Activated naive CD4-positive, alpha-beta T cell treated with anti-CD3 and anti-CD28 coated beads, Interleukin-2, amount 50 U/mL, for 72 hours (primary cell): ENCODE measurements around the gene CHD8. TPM values are rescaled to one million over a fixed set of nuclear protein-coding genes. Genes with fewer than 3 reads are reported as not detected.
A peak's percentile ranks its signal among the peaks of the same experiment; 100 is the strongest.
"Not testable (repeated sequence)": the region's sequence is repeated elsewhere in the genome, so short reads cannot be mapped to it uniquely, and the experiment has no call there.

Experiments used
- ATAC-seq, 2 donors: fragments of 150-1000 bp; cut with Tn5 transposase; 2 replicates each; pipeline ENCODE4 v1.10.0; 2021; ENCODE audit warnings: mild to moderate bottlenecking in 2 of 2, moderate library complexity in 2 of 2
- DNase-seq, 2 donors: peaks; one replicate each; pipeline ENCODE4 v3.0.0; 2021 to 2022; ENCODE audit warnings: low spot score in 2 of 2
- H3K27ac Mint-ChIP-seq, 2 donors: one replicate each; pipeline ENCODE4 v1.8.0; 2022; ENCODE audit warnings: mild to moderate bottlenecking in 2 of 2, mixed read lengths in 2 of 2
- H3K36me3 Mint-ChIP-seq, 2 donors: one replicate each; pipeline ENCODE4 v1.8.0; 2022; ENCODE audit warnings: mixed read lengths in 2 of 2
- H3K9me3 Mint-ChIP-seq, 2 donors: one replicate each; pipeline ENCODE4 v1.8.0; 2022; ENCODE audit warnings: mixed read lengths in 2 of 2
- total RNA-seq, 2 donors: library from RNA; stranded (reverse); gene quantifications; one replicate each; pipeline ENCODE4 v1.2.3, GENCODE V29; 2022

Gene CHD8
- total RNA-seq, 2 donors from 2014 or later: 125 to 126 TPM

DNA sequence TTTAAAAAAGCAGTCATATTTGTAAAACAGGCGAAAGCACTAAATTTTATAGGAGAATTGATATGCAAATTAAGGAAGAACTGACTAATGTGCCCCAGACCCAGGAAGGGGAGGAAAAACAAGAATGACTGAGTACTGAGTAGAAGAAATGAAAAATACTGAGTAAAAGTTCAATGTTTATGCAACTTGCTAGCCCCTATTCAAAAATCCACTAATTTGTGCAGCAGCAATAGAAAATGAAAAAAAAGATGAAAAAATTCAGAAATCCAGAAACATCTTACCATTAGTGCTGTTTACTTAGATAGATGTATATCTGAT lies 6.1 kb downstream of the CHD8 start:
- no peak for DNase-seq
- peak overlapping the region; percentile 72 to 83 for H3K27ac Mint-ChIP-seq
- H3K9me3 Mint-ChIP-seq: no peaks in the 10 kb centered on the region
- H3K36me3 Mint-ChIP-seq: peaks cover 4 to 22% of the 10 kb centered on the region in 2 donors
- ATAC-seq: no peak

GRCh38 chr14:21442657-21443056 lies 13.3 kb downstream of the CHD8 start:
- DNase-seq, H3K9me3 Mint-ChIP-seq, ATAC-seq: not testable (repeated sequence)
- H3K27ac Mint-ChIP-seq: peak overlapping the region in 1 of 2 donors; percentile 86
- peaks cover 0 to 10% of the 10 kb centered on the region in 2 donors for H3K36me3 Mint-ChIP-seq

DNA sequence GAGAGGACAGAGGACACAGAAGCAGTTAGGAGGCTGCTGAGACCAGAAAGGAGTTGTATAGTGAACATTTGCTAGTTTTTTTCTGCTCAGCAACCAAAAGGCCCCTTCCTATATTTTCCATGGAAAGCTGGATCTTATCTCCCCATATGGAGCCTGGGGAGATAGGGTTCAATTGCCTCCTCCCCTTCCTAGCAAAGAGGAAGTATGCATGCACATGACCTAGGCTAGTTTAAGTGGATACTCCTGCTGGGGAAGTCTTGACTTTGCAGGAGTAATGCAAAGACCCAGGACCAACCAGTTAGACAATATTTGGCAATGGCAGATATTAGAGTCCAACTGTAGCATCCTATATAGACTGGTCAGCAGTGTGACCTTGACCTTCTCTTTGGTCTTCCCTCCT lies 15.1 kb downstream of the CHD8 start:
- Mint-ChIP-seq H3K36me3 (peaks cover 10 to 12% of the 10 kb centered on the region in 2 donors), H3K27ac (peak overlapping the region in 1 of 2 donors; percentile 16), H3K9me3 (no peaks in the 10 kb centered on the region)
- DNase-seq (no peak), ATAC-seq (no peak)

DNA sequence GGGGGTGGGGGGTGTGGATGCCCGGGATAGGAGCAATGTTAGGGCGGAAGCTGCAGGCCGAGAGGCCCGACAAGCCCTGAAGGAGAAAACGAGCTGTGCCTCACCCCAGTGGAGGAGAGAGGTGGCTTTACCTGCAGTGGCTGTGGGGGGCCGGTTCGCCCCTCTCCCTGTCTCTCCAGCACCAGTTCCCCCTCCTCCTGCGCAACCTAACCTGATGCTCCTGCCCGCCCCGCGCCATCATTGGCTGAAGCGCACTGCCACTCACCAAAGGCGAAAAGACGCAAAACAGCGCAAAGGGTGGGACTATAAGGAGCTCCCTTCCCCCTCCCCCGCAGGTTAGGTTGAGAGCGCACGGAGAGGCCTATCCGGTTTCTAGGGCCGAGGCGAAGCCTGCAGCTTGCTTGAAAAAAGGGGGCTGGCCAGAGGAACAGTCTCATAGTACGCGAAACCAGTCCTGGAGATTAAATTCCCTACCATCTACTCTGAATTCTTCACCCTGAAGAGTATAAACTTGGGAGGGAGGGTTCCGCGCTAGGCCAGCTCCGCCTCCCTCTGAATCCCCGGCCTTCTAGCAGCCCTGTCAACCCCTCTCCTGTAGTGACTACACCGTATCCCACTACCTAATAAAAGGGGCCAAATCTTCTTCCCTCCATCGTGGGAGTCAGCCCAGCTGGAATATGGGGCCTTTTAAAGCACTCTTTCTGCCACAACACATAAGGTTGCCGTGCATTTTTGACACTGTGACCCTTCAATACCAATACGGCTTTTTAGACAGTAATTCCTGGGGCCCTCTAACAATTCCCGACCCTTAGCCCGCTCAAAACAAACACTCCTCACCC lies 18.6 kb downstream of the CHD8 start:
- peak; percentile 100 for ATAC-seq
- peaks cover 10 to 26% of the 10 kb centered on the region in 2 donors for H3K36me3 Mint-ChIP-seq

GRCh38 chr14:21436567-21437062 lies 19.3 kb downstream of the CHD8 start:
- H3K36me3 Mint-ChIP-seq: peaks cover 10 to 26% of the 10 kb centered on the region in 2 donors
- no peak for DNase-seq
- peak overlapping the region; percentile 91 to 92 for H3K27ac Mint-ChIP-seq
- no peak for ATAC-seq
- H3K9me3 Mint-ChIP-seq: no peaks in the 10 kb centered on the region

More for the DNA sequence above, 18.6 kb downstream of the CHD8 start:
- H3K27ac Mint-ChIP-seq: peak overlapping the region; percentile 91 to 92
- no peaks in the 10 kb centered on the region for H3K9me3 Mint-ChIP-seq
- peak; percentile 95 to 99 for DNase-seq

DNA sequence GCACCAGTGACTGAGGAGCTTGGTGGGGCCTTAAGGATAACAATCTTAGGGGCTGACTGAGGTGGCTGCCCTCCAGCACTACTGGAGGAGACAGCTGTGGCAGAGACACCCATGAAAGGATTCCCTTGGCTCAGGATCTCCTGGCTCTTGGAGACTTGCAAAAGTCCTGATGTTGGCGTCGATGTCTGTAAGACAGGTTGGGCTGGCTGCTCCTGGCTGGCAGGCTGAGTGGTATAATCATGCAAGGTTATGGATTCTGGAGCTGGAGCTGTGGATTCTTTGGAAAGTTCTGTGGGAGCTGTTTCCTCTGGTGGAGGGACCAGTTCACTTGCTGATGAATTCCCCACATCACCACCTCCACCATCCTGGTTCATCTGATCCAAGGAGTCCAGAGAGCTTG lies 24.8 kb downstream of the CHD8 start:
- H3K27ac Mint-ChIP-seq: peak overlapping the region in 1 of 2 donors; percentile 10
- no peak for DNase-seq
- H3K9me3 Mint-ChIP-seq: no peaks in the 10 kb centered on the region
- no peak for ATAC-seq
- peaks cover 5 to 29% of the 10 kb centered on the region in 2 donors for H3K36me3 Mint-ChIP-seq

DNA sequence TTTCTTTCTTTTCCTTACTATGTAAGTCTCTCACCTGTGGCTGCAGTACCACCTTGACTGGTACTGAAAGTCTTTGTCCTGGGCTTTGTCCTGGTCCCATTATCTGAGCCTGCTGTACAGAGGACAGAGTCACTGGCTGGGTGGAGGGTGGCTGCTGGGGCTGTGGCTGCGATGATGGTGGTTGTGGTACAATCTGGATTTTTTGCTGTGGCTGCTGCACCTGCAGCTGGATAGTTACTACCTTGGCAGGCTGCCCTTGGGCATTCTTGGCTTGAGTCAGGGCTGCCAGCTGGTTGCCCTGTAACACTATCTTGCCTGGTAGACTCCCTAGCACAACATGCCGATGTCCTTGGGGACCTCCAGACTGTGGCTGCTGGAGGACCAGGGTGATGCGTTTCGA lies 27.0 kb downstream of the CHD8 start:
- Mint-ChIP-seq H3K9me3 (no peaks in the 10 kb centered on the region), H3K36me3 (peaks cover 5 to 39% of the 10 kb centered on the region in 2 donors), H3K27ac (no peak overlapping the region)
- no peak for ATAC-seq
- DNase-seq: no peak

DNA sequence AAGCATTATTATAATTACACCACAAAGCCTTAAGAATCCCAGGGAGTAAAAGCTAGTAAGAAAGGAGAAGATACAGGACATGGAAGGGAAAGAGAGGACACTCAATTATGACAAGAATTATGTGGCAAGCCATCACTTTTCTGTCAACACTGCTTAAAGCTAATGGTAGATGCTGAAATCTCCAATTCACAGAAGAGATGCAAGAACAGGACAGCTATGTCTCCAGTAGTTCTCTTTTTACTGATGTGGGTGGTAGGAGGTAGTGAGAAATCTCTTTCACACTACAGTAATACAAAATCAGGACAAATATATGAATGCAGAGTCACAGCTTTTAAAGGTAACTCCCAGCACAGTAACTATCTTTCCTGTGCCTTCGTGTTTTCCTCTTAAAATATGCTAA lies 29.2 kb downstream of the CHD8 start:
- ATAC-seq (no peak), DNase-seq (no peak)
- H3K9me3 Mint-ChIP-seq: no peaks in the 10 kb centered on the region
- H3K27ac Mint-ChIP-seq: peak overlapping the region in 1 of 2 donors; percentile 84
- peaks cover 5 to 40% of the 10 kb centered on the region in 2 donors for H3K36me3 Mint-ChIP-seq

GRCh38 chr14:21419528-21419927 lies 36.4 kb downstream of the CHD8 start:
- Mint-ChIP-seq H3K27ac (peak overlapping the region in 1 of 2 donors; percentile 45), H3K36me3 (peaks cover 0 to 37% of the 10 kb centered on the region in 2 donors)
- no peak for ATAC-seq

DNA sequence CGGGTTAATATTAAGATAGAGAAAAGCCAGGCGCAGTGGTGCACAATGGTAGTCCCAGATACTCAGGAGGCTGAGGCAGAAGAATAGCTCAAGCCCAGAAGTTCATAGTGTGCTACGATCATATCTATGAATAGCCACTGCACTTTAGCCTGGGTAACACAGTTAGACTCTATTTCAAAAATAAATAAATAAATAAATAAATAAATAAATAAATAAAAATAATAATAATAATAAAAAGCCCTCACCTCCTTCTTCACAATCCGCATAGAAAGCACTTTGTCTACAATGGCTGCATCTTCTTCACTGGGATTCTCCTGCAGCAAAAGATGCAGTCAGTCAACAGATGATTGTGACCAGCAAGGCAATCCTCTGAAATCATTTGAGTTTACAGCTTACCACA lies 40.6 kb downstream of the CHD8 start:
- Mint-ChIP-seq H3K36me3 (peaks cover 6 to 44% of the 10 kb centered on the region in 2 donors), H3K9me3 (no peaks in the 10 kb centered on the region)

More at GRCh38 chr14:21419528-21419927, 36.4 kb downstream of the CHD8 start:
- H3K9me3 Mint-ChIP-seq: no peaks in the 10 kb centered on the region
- no peak for DNase-seq

GRCh38 chr14:21414137-21414631 lies 41.7 kb downstream of the CHD8 start:
- Mint-ChIP-seq H3K9me3 (no peaks in the 10 kb centered on the region), H3K27ac (peak overlapping the region; percentile 65 to 91), H3K36me3 (peaks cover 6 to 49% of the 10 kb centered on the region in 2 donors)
- ATAC-seq: peak; percentile 88 to 92
- DNase-seq: no peak

More for the DNA sequence above, 40.6 kb downstream of the CHD8 start:
- H3K27ac Mint-ChIP-seq: peak overlapping the region in 1 of 2 donors; percentile 73
- ATAC-seq: no peak
- no peak for DNase-seq

DNA sequence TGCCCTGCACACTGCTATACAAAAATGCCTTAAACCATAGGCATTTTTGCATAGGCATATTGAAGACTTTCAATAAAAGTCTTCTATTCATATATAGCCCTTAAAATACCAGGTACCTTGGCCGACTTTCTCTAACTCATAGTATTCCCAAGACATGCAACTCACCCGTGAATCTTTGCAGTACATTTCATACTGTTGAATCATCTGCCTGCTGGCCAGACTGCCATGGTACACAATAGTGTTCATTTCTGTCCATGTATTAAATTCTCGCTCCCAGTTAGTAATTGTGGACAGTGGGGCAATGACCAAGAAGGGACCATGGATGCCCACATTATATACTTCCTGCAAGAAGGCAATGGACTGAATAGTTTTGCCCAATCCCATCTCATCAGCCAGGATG lies 47.8 kb downstream of the CHD8 start:
- Mint-ChIP-seq H3K27ac (no peak overlapping the region), H3K36me3 (peaks cover 7 to 52% of the 10 kb centered on the region in 2 donors), H3K9me3 (no peaks in the 10 kb centered on the region)
- ATAC-seq: no peak
- DNase-seq: no peak

GRCh38 chr14:21406213-21406612 lies 49.7 kb downstream of the CHD8 start:
- Mint-ChIP-seq H3K27ac (peak overlapping the region in 1 of 2 donors; percentile 38), H3K9me3 (no peaks in the 10 kb centered on the region), H3K36me3 (peaks cover 18 to 50% of the 10 kb centered on the region in 2 donors)
- DNase-seq (no peak), ATAC-seq (no peak)

DNA sequence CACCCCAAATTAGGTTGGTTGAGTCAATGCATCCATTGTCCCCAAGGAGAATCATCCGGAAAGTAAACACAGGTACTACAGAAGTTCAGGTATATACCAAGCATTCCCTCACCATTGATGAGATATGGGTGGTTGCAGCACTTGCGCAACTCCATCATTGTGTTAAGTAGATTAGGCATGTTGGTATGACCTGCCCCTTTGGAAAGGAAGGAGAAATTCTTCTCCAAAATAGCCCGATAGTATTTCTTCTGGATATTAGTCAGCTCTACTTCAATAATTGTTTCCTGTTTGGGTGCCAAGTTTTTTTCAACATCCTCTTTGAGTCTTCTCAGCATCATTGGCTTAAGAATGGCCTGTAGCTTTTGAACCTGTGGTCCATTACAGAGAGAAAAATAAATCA lies 50.8 kb downstream of the CHD8 start:
- Mint-ChIP-seq H3K36me3 (peaks cover 26 to 50% of the 10 kb centered on the region in 2 donors), H3K27ac (peak overlapping the region in 1 of 2 donors; percentile 60), H3K9me3 (no peaks in the 10 kb centered on the region)
- ATAC-seq: no peak
- DNase-seq: no peak

DNA sequence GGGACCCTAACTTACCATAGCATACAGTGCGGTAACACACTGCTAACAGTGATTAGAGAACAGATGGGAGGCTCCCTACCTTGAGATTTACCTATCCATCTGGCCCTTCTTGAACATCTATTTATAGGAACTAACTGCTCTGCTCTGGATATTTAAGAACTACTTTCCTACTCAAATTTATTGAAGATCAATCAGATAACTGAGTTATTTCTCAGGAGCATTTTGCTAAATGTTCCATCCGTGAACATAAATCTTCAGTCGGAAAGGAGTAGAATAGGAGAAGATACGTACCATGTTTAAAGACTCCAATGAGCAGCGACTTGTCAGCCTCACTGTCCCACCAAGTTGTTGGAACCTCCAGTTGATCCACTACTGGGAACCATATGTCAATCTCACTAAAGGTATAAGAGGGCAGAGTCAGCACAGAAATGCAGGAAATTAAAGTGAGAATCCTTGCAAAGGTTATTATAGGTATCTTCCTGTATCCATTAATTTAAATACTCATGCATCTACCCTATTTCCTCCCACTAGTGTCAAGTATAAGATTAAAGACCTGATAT lies 56.5 kb downstream of the CHD8 start:
- H3K27ac Mint-ChIP-seq: peak overlapping the region in 1 of 2 donors; percentile 7
- H3K9me3 Mint-ChIP-seq: no peaks in the 10 kb centered on the region
- DNase-seq: no peak
- ATAC-seq: no peak
- H3K36me3 Mint-ChIP-seq: peaks cover 35 to 45% of the 10 kb centered on the region in 2 donors

- DNase-seq (no peak), ATAC-seq (no peak)
- Mint-ChIP-seq H3K36me3 (peaks cover 39 to 50% of the 10 kb centered on the region in 2 donors), H3K27ac (peak overlapping the region in 1 of 2 donors; percentile 34), H3K9me3 (no peaks in the 10 kb centered on the region)
Observed at GRCh38 chr14:21398901-21399300, 57.0 kb downstream of the CHD8 start.

DNA sequence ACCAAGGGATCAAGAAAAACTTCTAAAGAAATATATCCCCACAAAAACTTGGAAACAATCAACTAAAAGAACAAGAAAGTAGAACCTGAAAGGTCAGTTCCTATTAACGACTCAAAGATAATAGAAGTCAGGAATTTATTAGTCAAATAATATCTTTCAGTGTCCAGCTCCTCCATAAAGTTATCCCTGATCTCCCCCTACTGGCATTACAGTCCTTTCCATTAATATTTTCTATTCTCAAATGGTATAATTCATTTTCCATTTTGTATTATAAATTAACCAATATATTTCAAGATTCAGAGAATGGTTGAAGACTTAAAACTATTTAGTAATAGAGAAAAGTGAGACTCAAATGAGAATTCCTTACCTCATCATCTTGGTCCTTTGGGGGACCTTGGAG lies 60.5 kb downstream of the CHD8 start:
- no peak overlapping the region for H3K27ac Mint-ChIP-seq
- no peak for DNase-seq
- H3K9me3 Mint-ChIP-seq: no peaks in the 10 kb centered on the region
- ATAC-seq: no peak
- peaks cover 37 to 49% of the 10 kb centered on the region in 2 donors for H3K36me3 Mint-ChIP-seq
